ENCODE measurements around the gene RELCH.

DNA sequence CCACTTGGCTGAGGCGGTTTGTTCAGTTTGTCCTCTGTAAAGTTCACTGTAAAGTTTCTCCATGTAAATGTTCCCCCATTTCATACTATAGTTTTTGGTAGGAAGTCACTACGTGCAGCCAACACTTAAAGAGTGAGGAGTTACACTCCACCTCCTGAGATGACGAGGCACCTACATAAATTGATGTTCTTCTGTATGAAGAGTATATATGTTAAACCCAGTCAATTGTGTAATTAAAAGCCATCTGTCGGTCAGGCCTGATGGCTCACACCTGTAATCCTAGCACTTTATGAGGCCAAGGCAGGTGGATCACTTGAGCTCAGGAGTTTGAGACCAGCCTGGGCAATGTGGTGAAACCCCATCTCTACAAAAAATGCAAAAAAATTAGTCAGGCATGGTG, 7.8 kb upstream of the RELCH start:
- TF ChIP-seq, protein P1, sequence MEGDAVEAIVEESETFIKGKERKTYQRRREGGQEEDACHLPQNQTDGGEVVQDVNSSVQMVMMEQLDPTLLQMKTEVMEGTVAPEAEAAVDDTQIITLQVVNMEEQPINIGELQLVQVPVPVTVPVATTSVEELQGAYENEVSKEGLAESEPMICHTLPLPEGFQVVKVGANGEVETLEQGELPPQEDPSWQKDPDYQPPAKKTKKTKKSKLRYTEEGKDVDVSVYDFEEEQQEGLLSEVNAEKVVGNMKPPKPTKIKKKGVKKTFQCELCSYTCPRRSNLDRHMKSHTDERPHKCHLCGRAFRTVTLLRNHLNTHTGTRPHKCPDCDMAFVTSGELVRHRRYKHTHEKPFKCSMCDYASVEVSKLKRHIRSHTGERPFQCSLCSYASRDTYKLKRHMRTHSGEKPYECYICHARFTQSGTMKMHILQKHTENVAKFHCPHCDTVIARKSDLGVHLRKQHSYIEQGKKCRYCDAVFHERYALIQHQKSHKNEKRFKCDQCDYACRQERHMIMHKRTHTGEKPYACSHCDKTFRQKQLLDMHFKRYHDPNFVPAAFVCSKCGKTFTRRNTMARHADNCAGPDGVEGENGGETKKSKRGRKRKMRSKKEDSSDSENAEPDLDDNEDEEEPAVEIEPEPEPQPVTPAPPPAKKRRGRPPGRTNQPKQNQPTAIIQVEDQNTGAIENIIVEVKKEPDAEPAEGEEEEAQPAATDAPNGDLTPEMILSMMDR (IDR thresholded peaks at IDR 0.05; ENCODE audit: insufficient read depth, low read depth, low read length) = no peak
- TF ChIP-seq EZH2 (IDR thresholded peaks at IDR 0.05; ENCODE audit: insufficient read depth, low read length) = no peak

All from astrocyte (in vitro differentiated cells and primary cell).